ENCODE data around the gene ZNF496. TPM values are rescaled to one million over a fixed set of nuclear protein-coding genes. Genes with fewer than 3 reads are reported as not detected.

ZNF496 gene
- total RNA-seq, 1 experiment from 2014 or later: 67.2 TPM

DNA sequence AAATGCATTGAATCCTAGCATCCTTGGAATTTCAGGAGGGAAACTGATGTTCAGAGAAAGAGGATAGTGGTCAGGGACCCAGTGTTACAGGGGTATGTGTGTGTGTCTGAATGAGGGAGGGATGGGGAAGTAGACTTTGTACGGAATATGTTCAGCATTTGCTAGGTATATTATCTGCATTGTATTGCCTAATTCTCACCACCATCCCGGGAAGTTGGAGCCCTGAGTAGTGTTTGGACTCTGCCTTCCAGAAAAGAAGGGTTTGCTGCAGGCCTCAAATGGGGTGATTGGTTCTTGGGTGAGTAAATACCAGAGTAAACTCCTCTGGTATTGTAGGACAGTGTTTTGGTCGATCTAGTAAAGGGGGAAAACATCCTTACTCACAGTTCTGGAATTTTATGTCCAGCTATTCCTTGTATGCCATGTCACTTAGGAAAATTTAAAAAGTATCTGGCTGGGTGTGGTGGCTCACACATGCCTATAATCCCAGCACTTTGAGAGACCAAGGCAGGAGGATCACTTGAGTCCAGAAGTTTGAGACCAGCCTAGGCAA is 7.1 kb upstream of the ZNF496 start:
- no peak for DNase-seq (ENCODE audit: unreplicated experiment)
- Mint-ChIP-seq H3K36me3 (ENCODE audit: insufficient read depth, unreplicated experiment) (peaks cover 40% of the 10 kb centered on the region), H3K9me3 (ENCODE audit: unreplicated experiment) (no peaks in the 10 kb centered on the region), H3K4me1 (ENCODE audit: insufficient read depth, unreplicated experiment) (peaks cover 50% of the 10 kb centered on the region), H3K27ac (ENCODE audit: low read depth, unreplicated experiment) (peak overlapping the region; percentile 9), H3K27me3 (ENCODE audit: insufficient read depth, unreplicated experiment) (no peaks in the 10 kb centered on the region), H3K4me3 (ENCODE audit: unreplicated experiment) (no peak overlapping the region)
- CTCF ChIA-PET: interaction anchor here (0.9 to 1.8 kb wide), 4 partner anchors 32 to 431 kb away, joined by 3 to 5 read pairs (median 4); no protein-coding TSS in a partner anchor
- POLR2A ChIA-PET: interaction anchor here (0.6 to 2.2 kb wide), 5 partner anchors 7 to 96 kb away, joined by 3 to 9 read pairs (median 3); partner anchors contain the start of gene ZNF496
- intact Hi-C loops (cut with micrococcal nuclease): loop anchor here (10.0 kb wide), 1 partner anchor 334 kb away; the partner anchor contains the start of gene ZNF695
- BruUV-seq (replicated peaks): no TSS peak
- TF ChIP-seq, protein P1, sequence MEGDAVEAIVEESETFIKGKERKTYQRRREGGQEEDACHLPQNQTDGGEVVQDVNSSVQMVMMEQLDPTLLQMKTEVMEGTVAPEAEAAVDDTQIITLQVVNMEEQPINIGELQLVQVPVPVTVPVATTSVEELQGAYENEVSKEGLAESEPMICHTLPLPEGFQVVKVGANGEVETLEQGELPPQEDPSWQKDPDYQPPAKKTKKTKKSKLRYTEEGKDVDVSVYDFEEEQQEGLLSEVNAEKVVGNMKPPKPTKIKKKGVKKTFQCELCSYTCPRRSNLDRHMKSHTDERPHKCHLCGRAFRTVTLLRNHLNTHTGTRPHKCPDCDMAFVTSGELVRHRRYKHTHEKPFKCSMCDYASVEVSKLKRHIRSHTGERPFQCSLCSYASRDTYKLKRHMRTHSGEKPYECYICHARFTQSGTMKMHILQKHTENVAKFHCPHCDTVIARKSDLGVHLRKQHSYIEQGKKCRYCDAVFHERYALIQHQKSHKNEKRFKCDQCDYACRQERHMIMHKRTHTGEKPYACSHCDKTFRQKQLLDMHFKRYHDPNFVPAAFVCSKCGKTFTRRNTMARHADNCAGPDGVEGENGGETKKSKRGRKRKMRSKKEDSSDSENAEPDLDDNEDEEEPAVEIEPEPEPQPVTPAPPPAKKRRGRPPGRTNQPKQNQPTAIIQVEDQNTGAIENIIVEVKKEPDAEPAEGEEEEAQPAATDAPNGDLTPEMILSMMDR (IDR thresholded peaks at IDR 0.05; ENCODE audit: unreplicated experiment): no peak

DNA sequence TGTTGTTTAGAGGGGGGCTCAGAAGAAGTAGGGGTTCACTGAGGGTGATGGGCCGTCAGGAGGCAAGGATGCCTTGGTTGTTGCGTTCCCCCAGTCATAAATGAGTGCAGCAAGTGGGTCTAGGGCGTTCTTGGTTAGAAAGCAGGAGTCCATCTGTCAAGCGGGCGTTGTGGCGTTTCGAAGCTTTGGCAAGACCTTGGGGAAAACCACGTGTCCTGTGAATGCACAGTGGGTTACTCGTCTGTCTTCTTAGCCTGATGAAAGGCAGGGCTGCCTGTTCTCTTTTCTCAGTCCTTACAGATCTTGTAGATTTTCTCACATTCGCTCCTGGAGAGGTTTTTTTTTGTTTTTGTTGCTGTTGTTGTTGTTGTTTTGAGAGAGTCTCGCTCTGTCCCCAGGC is 6.3 kb upstream of the ZNF496 start:
- no TSS peak for BruUV-seq (replicated peaks)
- no peak for DNase-seq (ENCODE audit: unreplicated experiment)
- intact Hi-C loops (cut with micrococcal nuclease): loop anchor here (10.0 kb wide), 1 partner anchor 333 kb away; the partner anchor contains the start of gene ZNF695
- Mint-ChIP-seq H3K4me3 (ENCODE audit: unreplicated experiment) (no peak overlapping the region), H3K9me3 (ENCODE audit: unreplicated experiment) (no peaks in the 10 kb centered on the region), H3K4me1 (ENCODE audit: insufficient read depth, unreplicated experiment) (peaks cover 48% of the 10 kb centered on the region), H3K36me3 (ENCODE audit: insufficient read depth, unreplicated experiment) (peaks cover 35% of the 10 kb centered on the region), H3K27ac (ENCODE audit: low read depth, unreplicated experiment) (peak overlapping the region; percentile 9), H3K27me3 (ENCODE audit: insufficient read depth, unreplicated experiment) (no peaks in the 10 kb centered on the region)
- TF ChIP-seq, protein P1 (IDR thresholded peaks at IDR 0.05; ENCODE audit: unreplicated experiment): no peak
- ChIA-PET CTCF (interaction anchor here (0.6 kb wide), 1 partner anchor 715 kb away, joined by 3 read pairs; no protein-coding TSS in a partner anchor), POLR2A (no interaction called here)

DNA sequence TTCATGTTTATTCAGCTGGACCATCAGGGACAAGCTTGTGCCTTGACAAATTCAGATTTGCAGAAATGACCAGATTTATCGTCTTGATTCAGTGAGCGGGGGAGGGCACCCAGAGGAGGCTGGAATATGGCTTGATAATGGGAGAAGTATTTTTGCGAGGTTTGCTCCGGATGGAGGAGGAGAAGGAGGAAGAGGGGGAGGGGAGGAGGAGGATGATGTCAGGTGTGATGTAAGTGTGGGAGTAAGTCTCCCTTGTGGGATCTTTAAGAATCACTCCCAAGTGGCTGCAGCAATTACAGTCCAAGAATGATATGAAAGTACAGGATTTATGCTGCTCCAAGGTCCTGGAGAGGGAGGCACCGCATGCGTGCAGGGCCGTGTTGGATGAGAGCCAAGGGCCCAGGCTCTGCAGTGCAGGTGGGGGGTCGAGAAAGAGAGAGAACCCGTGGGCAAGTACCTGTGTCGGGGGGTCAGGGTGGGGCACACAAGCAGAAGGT is 5.6 kb upstream of the ZNF496 start:
- intact Hi-C loops (cut with micrococcal nuclease): loop anchor here (10.0 kb wide), 1 partner anchor 332 kb away; the partner anchor contains the start of gene ZNF695
- CTCF ChIA-PET: interaction anchor here (0.6 to 1.0 kb wide), 6 partner anchors 9 to 714 kb away, joined by 3 to 4 read pairs (median 3); no protein-coding TSS in a partner anchor
- Mint-ChIP-seq H3K9me3 (ENCODE audit: unreplicated experiment) (no peaks in the 10 kb centered on the region), H3K4me1 (ENCODE audit: insufficient read depth, unreplicated experiment) (peaks cover 45% of the 10 kb centered on the region), H3K27me3 (ENCODE audit: insufficient read depth, unreplicated experiment) (no peaks in the 10 kb centered on the region), H3K4me3 (ENCODE audit: unreplicated experiment) (no peak overlapping the region), H3K27ac (ENCODE audit: low read depth, unreplicated experiment) (no peak overlapping the region), H3K36me3 (ENCODE audit: insufficient read depth, unreplicated experiment) (peaks cover 33% of the 10 kb centered on the region)
- TF ChIP-seq, protein P1 (IDR thresholded peaks at IDR 0.05; ENCODE audit: unreplicated experiment): no peak
- DNase-seq (ENCODE audit: unreplicated experiment): no peak
- POLR2A ChIA-PET: interaction anchor here (0.6 to 1.0 kb wide), 3 partner anchors 19 to 481 kb away, joined by 3 read pairs; no protein-coding TSS in a partner anchor
- BruUV-seq (replicated peaks): no TSS peak

DNA sequence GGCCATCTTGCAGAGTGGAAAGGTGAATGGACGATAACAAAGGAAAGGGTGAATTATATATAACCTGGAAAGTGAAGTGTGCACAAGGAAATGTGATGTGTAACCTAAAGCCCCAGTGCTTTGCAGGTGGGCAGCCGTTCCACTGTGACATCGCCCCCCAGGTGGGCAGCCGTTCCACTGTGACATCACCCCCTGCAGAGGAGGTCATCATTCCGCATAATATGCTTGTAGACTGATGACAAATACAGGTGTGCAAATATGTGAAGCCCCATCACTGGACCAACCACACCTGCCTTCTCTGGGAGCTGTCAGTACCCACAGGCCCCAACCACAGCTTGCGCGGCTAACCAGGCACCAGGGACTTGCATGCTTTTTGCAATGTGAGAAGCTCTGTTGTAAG is 4.7 kb upstream of the ZNF496 start:
- no peak overlapping the region for H3K4me3 Mint-ChIP-seq (ENCODE audit: unreplicated experiment)
- H3K4me1 Mint-ChIP-seq (ENCODE audit: insufficient read depth, unreplicated experiment): peaks cover 45% of the 10 kb centered on the region
- peaks cover 33% of the 10 kb centered on the region for H3K36me3 Mint-ChIP-seq (ENCODE audit: insufficient read depth, unreplicated experiment)
- CTCF ChIA-PET: interaction anchor here (0.6 to 1.0 kb wide), 4 partner anchors 10 to 145 kb away, joined by 3 to 4 read pairs (median 3); no protein-coding TSS in a partner anchor
- no peaks in the 10 kb centered on the region for H3K27me3 Mint-ChIP-seq (ENCODE audit: insufficient read depth, unreplicated experiment)
- BruUV-seq (replicated peaks): no TSS peak
- TF ChIP-seq, protein P1 (IDR thresholded peaks at IDR 0.05; ENCODE audit: unreplicated experiment): no peak
- intact Hi-C loops (cut with micrococcal nuclease): loop anchor here (10.0 kb wide), 1 partner anchor 332 kb away; the partner anchor contains the start of gene ZNF695
- no peak overlapping the region for H3K27ac Mint-ChIP-seq (ENCODE audit: low read depth, unreplicated experiment)
- no peak for DNase-seq (ENCODE audit: unreplicated experiment)
- H3K9me3 Mint-ChIP-seq (ENCODE audit: unreplicated experiment): no peaks in the 10 kb centered on the region
- POLR2A ChIA-PET: interaction anchor here (0.7 to 1.0 kb wide), 3 partner anchors 11 to 126 kb away, joined by 3 read pairs; no protein-coding TSS in a partner anchor

Measured in MCF 10A (cell line).